ENCODE results near the gene DISP2.

The DISP2 gene

GRCh38 chr15:40372981-40373380 is 15.0 kb downstream of the DISP2 start:
- Histone ChIP-seq H3K23ac (ENCODE audit: low read depth, low read length, poor library complexity) (no peak overlapping the region), H3K79me1 (ENCODE audit: low read depth, low read length) (no peaks in the 10 kb centered on the region), H3K14ac (ENCODE audit: low read length) (no peak overlapping the region), H3K4ac (ENCODE audit: low read length) (no peak overlapping the region), H3K4me2 (ENCODE audit: insufficient read depth, low read length, poor library complexity, severe bottlenecking) (no peak overlapping the region), H3K27me3 (ENCODE audit: control insufficient read depth in 3 of 3, insufficient read depth in 3 of 3, low read depth in 1 of 3, low read length in 3 of 3) (peaks cover 0 to 47% (median 12%) of the 10 kb centered on the region in 3 experiments), H2BK5ac (ENCODE audit: low read length) (no peak overlapping the region), H2AK5ac (ENCODE audit: low read depth, low read length) (no peak overlapping the region), H4K8ac (ENCODE audit: low read depth, low read length) (no peak overlapping the region), H3K27ac (replicated peaks; ENCODE audit: low read length) (no peak overlapping the region), H2BK12ac (ENCODE audit: low read length) (no peak overlapping the region), H3K9ac (ENCODE audit: low read depth, low read length, poor library complexity) (no peak overlapping the region), H3K36me3 (replicated peaks in 1 of 2; ENCODE audit: control insufficient read depth in 2 of 2, insufficient read depth in 2 of 2, low read length in 2 of 2) (no peaks in the 10 kb centered on the region), H3K9me3 (replicated peaks in 1 of 2; ENCODE audit: control insufficient read depth in 2 of 2, insufficient read depth in 1 of 2, low read depth in 1 of 2, low read length in 2 of 2) (no peaks in the 10 kb centered on the region), H2BK120ac (ENCODE audit: low read depth, low read length) (no peak overlapping the region), H2AFZ (ENCODE audit: low read length) (no peak overlapping the region), H2BK15ac (ENCODE audit: low read length) (no peak overlapping the region), H3K4me3 (ENCODE audit: low read length in 2 of 2) (no peak overlapping the region), H4K91ac (ENCODE audit: low read depth, low read length, poor library complexity) (no peak overlapping the region), H3K4me1 (ENCODE audit: control insufficient read depth in 2 of 2, insufficient read depth in 1 of 2, low read depth in 1 of 2, low read length in 2 of 2) (peaks cover 3% of the 10 kb centered on the region in 2 donors), H3K18ac (ENCODE audit: low read length) (no peak overlapping the region)
- DNase-seq (ENCODE audit: low spot score), result no peak
- WGBS, 2 donors (ENCODE audit: extremely low coverage in 2 of 2, insufficient read length in 2 of 2, insufficient replicate concordance in 1 of 2), result no CpG with 5 or more reads among the region's 2 CpGs

- Histone ChIP-seq H4K91ac (ENCODE audit: low read depth, low read length, poor library complexity) (no peak overlapping the region), H3K4me3 (ENCODE audit: low read length in 2 of 2) (no peak overlapping the region), H3K79me1 (ENCODE audit: low read depth, low read length) (no peaks in the 10 kb centered on the region), H3K9me3 (replicated peaks in 1 of 2; ENCODE audit: control insufficient read depth in 2 of 2, insufficient read depth in 1 of 2, low read depth in 1 of 2, low read length in 2 of 2) (no peaks in the 10 kb centered on the region), H3K27me3 (ENCODE audit: control insufficient read depth in 3 of 3, insufficient read depth in 3 of 3, low read depth in 1 of 3, low read length in 3 of 3) (peaks cover 0 to 7% (median 0%) of the 10 kb centered on the region in 3 experiments), H3K14ac (ENCODE audit: low read length) (no peak overlapping the region), H4K8ac (ENCODE audit: low read depth, low read length) (no peak overlapping the region), H3K23ac (ENCODE audit: low read depth, low read length, poor library complexity) (no peak overlapping the region), H3K27ac (replicated peaks; ENCODE audit: low read length) (no peak overlapping the region), H3K9ac (ENCODE audit: low read depth, low read length, poor library complexity) (no peak overlapping the region), H2BK12ac (ENCODE audit: low read length) (no peak overlapping the region), H2BK5ac (ENCODE audit: low read length) (no peak overlapping the region), H3K4ac (ENCODE audit: low read length) (no peak overlapping the region), H2BK15ac (ENCODE audit: low read length) (no peak overlapping the region), H3K18ac (ENCODE audit: low read length) (no peak overlapping the region), H3K36me3 (replicated peaks in 1 of 2; ENCODE audit: control insufficient read depth in 2 of 2, insufficient read depth in 2 of 2, low read length in 2 of 2) (no peaks in the 10 kb centered on the region), H2AK5ac (ENCODE audit: low read depth, low read length) (no peak overlapping the region), H2BK120ac (ENCODE audit: low read depth, low read length) (no peak overlapping the region), H3K4me1 (ENCODE audit: control insufficient read depth in 2 of 2, insufficient read depth in 1 of 2, low read depth in 1 of 2, low read length in 2 of 2) (peaks cover 0 to 3% of the 10 kb centered on the region in 2 donors), H3K4me2 (ENCODE audit: insufficient read depth, low read length, poor library complexity, severe bottlenecking) (no peak overlapping the region), H2AFZ (ENCODE audit: low read length) (no peak overlapping the region)
- WGBS, 2 donors (ENCODE audit: extremely low coverage in 2 of 2, insufficient read length in 2 of 2, insufficient replicate concordance in 1 of 2), result no CpG with 5 or more reads among the region's 3 CpGs
- DNase-seq (ENCODE audit: low spot score), result no peak
These were observed 19.6 kb downstream of the DISP2 start for GRCh38 chr15:40377606-40378005.

- no peak overlapping the region for H3K27ac ChIP-seq (replicated peaks; ENCODE audit: low read length)
- H3K4ac ChIP-seq (ENCODE audit: low read length), result no peak overlapping the region
- peaks cover 0 to 2% of the 10 kb centered on the region in 2 donors for H3K36me3 ChIP-seq (replicated peaks in 1 of 2; ENCODE audit: control insufficient read depth in 2 of 2, insufficient read depth in 2 of 2, low read length in 2 of 2)
- no peak overlapping the region for H4K8ac ChIP-seq (ENCODE audit: low read depth, low read length)
- H3K23ac ChIP-seq (ENCODE audit: low read depth, low read length, poor library complexity), result no peak overlapping the region
- no peaks in the 10 kb centered on the region for H3K9me3 ChIP-seq (replicated peaks in 1 of 2; ENCODE audit: control insufficient read depth in 2 of 2, insufficient read depth in 1 of 2, low read depth in 1 of 2, low read length in 2 of 2)
- peaks cover 0 to 4% (median 0%) of the 10 kb centered on the region in 3 experiments for H3K27me3 ChIP-seq (ENCODE audit: control insufficient read depth in 3 of 3, insufficient read depth in 3 of 3, low read depth in 1 of 3, low read length in 3 of 3)
- H2BK12ac ChIP-seq (ENCODE audit: low read length), result no peak overlapping the region
- no peak overlapping the region for H3K18ac ChIP-seq (ENCODE audit: low read length)
- H3K79me1 ChIP-seq (ENCODE audit: low read depth, low read length), result peaks cover 5% of the 10 kb centered on the region
- no CpG with 5 or more reads among the region's 4 CpGs for WGBS, 2 donors (ENCODE audit: extremely low coverage in 2 of 2, insufficient read length in 2 of 2, insufficient replicate concordance in 1 of 2)
- no peak overlapping the region for H3K4me2 ChIP-seq (ENCODE audit: insufficient read depth, low read length, poor library complexity, severe bottlenecking)
- H2BK120ac ChIP-seq (ENCODE audit: low read depth, low read length), result no peak overlapping the region
- H2BK15ac ChIP-seq (ENCODE audit: low read length), result no peak overlapping the region
- no peak overlapping the region for H2AFZ ChIP-seq (ENCODE audit: low read length)
- H3K4me3 ChIP-seq (ENCODE audit: low read length in 2 of 2), result no peak overlapping the region
- H2AK5ac ChIP-seq (ENCODE audit: low read depth, low read length), result no peak overlapping the region
- no peak overlapping the region for H2BK5ac ChIP-seq (ENCODE audit: low read length)
- DNase-seq (ENCODE audit: low spot score), result no peak
- no peak overlapping the region for H4K91ac ChIP-seq (ENCODE audit: low read depth, low read length, poor library complexity)
- H3K14ac ChIP-seq (ENCODE audit: low read length), result no peak overlapping the region
- H3K9ac ChIP-seq (ENCODE audit: low read depth, low read length, poor library complexity), result no peak overlapping the region
- peaks cover 0 to 2% of the 10 kb centered on the region in 2 donors for H3K4me1 ChIP-seq (ENCODE audit: control insufficient read depth in 2 of 2, insufficient read depth in 1 of 2, low read depth in 1 of 2, low read length in 2 of 2)
These were observed 21.4 kb downstream of the DISP2 start for GRCh38 chr15:40379374-40379773.

- peaks cover 0 to 2% of the 10 kb centered on the region in 2 donors for H3K4me1 ChIP-seq (ENCODE audit: control insufficient read depth in 2 of 2, insufficient read depth in 1 of 2, low read depth in 1 of 2, low read length in 2 of 2)
- no peak overlapping the region for H3K4ac ChIP-seq (ENCODE audit: low read length)
- H3K27me3 ChIP-seq (ENCODE audit: control insufficient read depth in 3 of 3, insufficient read depth in 3 of 3, low read depth in 1 of 3, low read length in 3 of 3), result peaks cover 0 to 4% (median 0%) of the 10 kb centered on the region in 3 experiments
- no peak overlapping the region for H3K4me2 ChIP-seq (ENCODE audit: insufficient read depth, low read length, poor library complexity, severe bottlenecking)
- no peak overlapping the region for H2BK15ac ChIP-seq (ENCODE audit: low read length)
- H3K9ac ChIP-seq (ENCODE audit: low read depth, low read length, poor library complexity), result no peak overlapping the region
- no peak overlapping the region for H3K23ac ChIP-seq (ENCODE audit: low read depth, low read length, poor library complexity)
- no peak overlapping the region for H2BK5ac ChIP-seq (ENCODE audit: low read length)
- no peak overlapping the region for H4K8ac ChIP-seq (ENCODE audit: low read depth, low read length)
- H3K79me1 ChIP-seq (ENCODE audit: low read depth, low read length), result peaks cover 5% of the 10 kb centered on the region
- H2AK5ac ChIP-seq (ENCODE audit: low read depth, low read length), result no peak overlapping the region
- no peak for DNase-seq (ENCODE audit: low spot score)
- no peak overlapping the region for H3K27ac ChIP-seq (replicated peaks; ENCODE audit: low read length)
- H3K9me3 ChIP-seq (replicated peaks in 1 of 2; ENCODE audit: control insufficient read depth in 2 of 2, insufficient read depth in 1 of 2, low read depth in 1 of 2, low read length in 2 of 2), result no peaks in the 10 kb centered on the region
- no peak overlapping the region for H3K18ac ChIP-seq (ENCODE audit: low read length)
- H3K36me3 ChIP-seq (replicated peaks in 1 of 2; ENCODE audit: control insufficient read depth in 2 of 2, insufficient read depth in 2 of 2, low read length in 2 of 2), result peaks cover 0 to 7% of the 10 kb centered on the region in 2 donors
- H3K14ac ChIP-seq (ENCODE audit: low read length), result no peak overlapping the region
- H2AFZ ChIP-seq (ENCODE audit: low read length), result no peak overlapping the region
- H3K4me3 ChIP-seq (ENCODE audit: low read length in 2 of 2), result no peak overlapping the region
- H4K91ac ChIP-seq (ENCODE audit: low read depth, low read length, poor library complexity), result no peak overlapping the region
- H2BK120ac ChIP-seq (ENCODE audit: low read depth, low read length), result no peak overlapping the region
- no peak overlapping the region for H2BK12ac ChIP-seq (ENCODE audit: low read length)
- no CpG with 5 or more reads among the region's 4 CpGs for WGBS, 2 donors (ENCODE audit: extremely low coverage in 2 of 2, insufficient read length in 2 of 2, insufficient replicate concordance in 1 of 2)
These were observed 21.8 kb downstream of the DISP2 start for GRCh38 chr15:40379853-40380252.

All from neuronal stem cell (in vitro differentiated cells).